Activated T-helper 1 cell treated with anti-CD3 and anti-CD28 coated beads, Interleukin-12 subunit alpha, Interleukin-12 subunit beta, Interleukin-2, Interleukin-4 antibody, amounts not matched to agents 30 ng/mL and 10 ng/mL and 1 ng/mL, durations not matched to agents 14 hours and 24 hours and 36 hours (primary cell): ENCODE measurements around the gene MYBPH. TPM values are rescaled to one million over a fixed set of nuclear protein-coding genes. Genes with fewer than 3 reads are reported as not detected.

Experiments used
- DNase-seq: peaks from one replicate; pipeline ENCODE4 v3.0.0; 2021; ENCODE audit warnings: low spot score
- H3K27ac Mint-ChIP-seq: one replicate; pipeline ENCODE4 v1.8.0; 2021; ENCODE audit warnings: mild to moderate bottlenecking, mixed read lengths
- H3K27me3 Mint-ChIP-seq: one replicate; pipeline ENCODE4 v1.8.0; 2022; ENCODE audit warnings: mild to moderate bottlenecking, moderate library complexity, mixed read lengths; ENCODE audit not compliant: insufficient read depth
- H3K36me3 Mint-ChIP-seq: one replicate; pipeline ENCODE4 v1.8.0; 2021; ENCODE audit warnings: low read depth, mixed read lengths
- H3K4me1 Mint-ChIP-seq: one replicate; pipeline ENCODE4 v1.8.0; 2021; ENCODE audit warnings: low read depth, mixed read lengths
- H3K4me3 Mint-ChIP-seq: one replicate; pipeline ENCODE4 v1.8.0; 2021; ENCODE audit warnings: mild to moderate bottlenecking, moderate library complexity, mixed read lengths
- H3K9me3 Mint-ChIP-seq: one replicate; pipeline ENCODE4 v1.8.0; 2021; ENCODE audit warnings: mixed read lengths
- intact Hi-C: fragments of 100-400 bp; cut with micrococcal nuclease; formaldehyde crosslinking; loops from one replicate; pipeline ENCODE4 v1.15.1; 2024
- total RNA-seq: library from RNA; stranded (reverse); gene quantifications from 2 replicates; pipeline ENCODE4 v1.2.3, GENCODE V29; 2022

Gene MYBPH
- total RNA-seq, 1 donor from 2014 or later = not detected

DNA sequence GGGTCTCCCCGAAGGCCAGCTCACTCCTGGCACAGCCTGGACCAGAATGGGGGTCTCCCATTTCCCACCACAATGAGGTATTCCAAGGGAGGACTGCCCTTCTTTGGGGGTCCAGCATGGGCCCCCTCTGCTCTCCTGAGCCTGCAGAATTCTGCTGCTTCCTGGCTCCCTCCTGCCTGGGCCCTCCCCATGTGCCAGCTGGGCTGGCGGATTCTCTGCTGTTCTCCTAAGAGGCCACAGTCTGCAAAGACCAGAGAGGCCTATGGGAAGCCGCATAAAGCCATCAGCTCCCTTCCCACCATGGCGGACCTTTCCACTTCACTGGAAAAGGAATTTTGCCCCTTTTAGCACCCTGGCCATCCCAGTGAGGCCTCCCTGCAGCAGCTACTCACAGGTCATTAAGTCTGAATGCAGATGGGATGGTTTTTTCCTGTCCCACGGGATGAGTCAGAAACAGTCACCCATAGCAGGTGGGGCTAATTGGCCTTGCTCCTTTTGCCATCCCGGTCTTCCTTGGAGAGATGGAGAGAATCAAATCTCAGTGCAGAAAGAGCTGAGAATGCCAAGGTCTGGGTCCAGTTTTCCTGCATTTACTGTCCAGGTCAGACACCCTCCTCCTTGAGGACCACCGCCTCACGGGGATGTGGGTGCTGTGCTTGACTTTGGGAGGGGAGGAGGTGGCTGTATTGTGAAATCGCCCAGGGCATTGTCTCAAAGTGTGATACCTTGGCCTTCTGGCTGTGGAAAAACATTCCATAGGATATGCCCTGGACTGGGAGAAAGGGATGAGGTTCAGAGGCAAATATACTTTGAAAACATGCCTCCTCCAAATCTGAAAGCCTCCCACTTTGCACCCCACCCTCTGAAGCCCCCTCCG is 23.2 kb downstream of the MYBPH start:
- no peaks in the 10 kb centered on the region for H3K4me1 Mint-ChIP-seq
- peaks cover 2% of the 10 kb centered on the region for H3K27me3 Mint-ChIP-seq
- no peaks in the 10 kb centered on the region for H3K9me3 Mint-ChIP-seq
- no peak for DNase-seq
- H3K27ac Mint-ChIP-seq = no peak overlapping the region
- no peaks in the 10 kb centered on the region for H3K36me3 Mint-ChIP-seq
- intact Hi-C loops = no loop called here
- H3K4me3 Mint-ChIP-seq = no peak overlapping the region

DNA sequence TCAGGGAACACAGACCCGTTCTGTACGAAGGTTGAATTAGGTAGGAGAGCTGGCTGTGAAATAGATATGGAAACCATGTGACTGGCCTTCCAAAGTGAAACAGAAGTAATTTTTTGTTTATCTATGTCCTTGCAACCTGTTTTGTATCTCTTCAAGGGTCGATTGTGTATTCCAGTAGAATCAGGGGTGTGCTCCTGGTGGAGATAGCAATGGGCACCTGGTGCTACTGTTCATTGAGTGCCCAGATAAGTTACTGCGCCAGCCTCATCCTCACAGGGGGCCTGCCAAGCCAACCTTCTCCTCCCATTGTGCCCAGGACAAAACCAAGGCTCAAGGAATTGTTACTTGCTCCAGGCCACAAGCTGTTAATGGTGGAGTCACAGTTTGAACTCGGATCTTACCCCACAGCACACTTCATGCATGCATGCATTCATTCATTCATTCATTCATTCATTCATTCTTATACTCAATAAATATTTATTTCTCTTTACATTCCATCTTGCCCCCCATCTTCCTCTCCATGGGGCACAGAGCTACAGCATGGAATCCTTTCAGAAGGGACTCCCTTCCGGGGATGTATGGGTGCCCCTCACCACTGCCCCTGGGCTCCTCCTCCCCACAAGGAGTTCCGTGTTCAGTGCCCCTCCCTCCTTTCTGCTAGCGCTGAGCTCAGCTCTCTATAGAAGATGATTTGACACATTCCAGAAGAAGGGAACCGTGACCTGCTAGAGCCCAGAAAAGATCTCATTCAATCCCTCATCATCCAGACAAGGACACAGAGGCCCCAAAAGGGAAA is 24.1 kb downstream of the MYBPH start:
- no peaks in the 10 kb centered on the region for H3K4me1 Mint-ChIP-seq
- no peaks in the 10 kb centered on the region for H3K36me3 Mint-ChIP-seq
- H3K27ac Mint-ChIP-seq = no peak overlapping the region
- H3K27me3 Mint-ChIP-seq = no peaks in the 10 kb centered on the region
- no peaks in the 10 kb centered on the region for H3K9me3 Mint-ChIP-seq
- H3K4me3 Mint-ChIP-seq = no peak overlapping the region
- intact Hi-C loops = no loop called here
- no peak for DNase-seq

DNA sequence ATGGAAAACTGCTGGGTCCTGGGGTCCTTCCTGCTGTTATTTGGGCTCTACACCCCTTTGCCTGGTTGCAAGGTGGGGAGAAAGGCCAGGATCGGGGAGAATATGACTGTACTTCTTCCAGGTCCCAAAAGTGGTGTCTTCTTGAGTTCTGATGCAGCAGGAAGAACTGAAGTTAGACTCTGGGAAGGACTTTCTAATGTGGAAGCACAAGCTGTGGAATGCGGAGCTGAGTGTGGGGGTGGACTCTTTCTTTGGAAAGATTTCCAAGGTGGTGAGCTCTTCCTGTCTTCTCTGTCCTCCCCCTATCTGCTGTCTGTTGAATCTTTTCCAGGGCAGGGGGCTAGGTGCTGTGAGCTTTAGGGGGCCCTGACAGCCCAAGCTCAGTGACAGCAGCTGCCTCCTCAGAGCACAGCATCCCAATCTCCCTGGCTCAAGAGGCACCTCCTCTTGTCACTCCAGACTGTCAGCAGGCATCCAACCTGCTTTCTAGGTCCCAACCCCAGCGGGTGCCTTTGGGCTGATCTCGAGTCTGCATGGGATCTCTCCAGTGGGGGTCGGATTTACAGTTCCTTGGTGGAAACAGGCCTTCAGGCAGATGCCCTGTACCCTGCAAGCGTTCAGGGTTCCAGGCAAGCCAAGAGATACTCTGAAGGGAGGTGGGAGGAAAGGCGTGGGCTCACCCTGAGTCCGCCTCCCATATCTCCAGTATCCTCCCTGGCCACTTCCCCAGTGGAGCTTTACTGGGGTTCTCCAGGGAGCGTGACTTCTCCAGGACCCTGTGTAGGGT is 24.9 kb downstream of the MYBPH start:
- no peak for DNase-seq
- no peaks in the 10 kb centered on the region for H3K27me3 Mint-ChIP-seq
- H3K4me1 Mint-ChIP-seq = no peaks in the 10 kb centered on the region
- H3K9me3 Mint-ChIP-seq = no peaks in the 10 kb centered on the region
- no peaks in the 10 kb centered on the region for H3K36me3 Mint-ChIP-seq
- intact Hi-C loops = no loop called here
- H3K4me3 Mint-ChIP-seq = no peak overlapping the region
- no peak overlapping the region for H3K27ac Mint-ChIP-seq

DNA sequence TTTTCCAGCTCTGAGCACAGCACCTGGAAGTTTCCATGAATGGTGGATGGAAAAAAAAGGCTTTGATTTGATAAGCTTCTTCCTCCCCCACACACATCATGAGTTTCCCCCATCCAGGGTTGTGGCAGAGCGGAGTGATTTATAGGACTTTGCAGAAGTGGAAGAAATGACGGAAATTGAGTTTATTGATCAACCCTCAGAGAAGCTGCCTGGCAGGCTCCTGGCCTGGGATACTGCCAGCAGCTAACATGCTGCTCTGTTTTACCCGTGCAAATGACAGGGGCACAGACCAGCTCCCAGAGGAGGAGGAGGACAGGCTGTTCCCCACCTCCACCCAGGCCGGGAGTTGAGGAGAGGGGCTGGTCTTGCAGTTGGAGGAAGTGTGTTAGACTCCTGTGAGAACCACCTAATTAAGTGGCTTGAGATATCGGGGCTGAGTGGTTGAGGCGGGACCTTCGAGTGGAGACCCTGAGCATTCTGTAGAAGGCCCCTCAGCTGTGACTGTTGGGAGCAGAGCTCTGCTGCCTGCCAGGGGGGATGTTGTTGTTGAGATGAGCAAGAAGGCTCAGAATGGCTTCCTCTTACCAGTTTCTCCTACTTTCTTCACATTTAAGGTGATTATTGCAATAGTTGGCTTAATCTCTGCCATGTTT is 26.3 kb downstream of the MYBPH start:
- Mint-ChIP-seq H3K4me1 (no peaks in the 10 kb centered on the region), H3K9me3 (no peaks in the 10 kb centered on the region), H3K27ac (no peak overlapping the region), H3K27me3 (no peaks in the 10 kb centered on the region), H3K36me3 (no peaks in the 10 kb centered on the region), H3K4me3 (no peak overlapping the region)
- no peak for DNase-seq
- intact Hi-C loops = no loop called here

DNA sequence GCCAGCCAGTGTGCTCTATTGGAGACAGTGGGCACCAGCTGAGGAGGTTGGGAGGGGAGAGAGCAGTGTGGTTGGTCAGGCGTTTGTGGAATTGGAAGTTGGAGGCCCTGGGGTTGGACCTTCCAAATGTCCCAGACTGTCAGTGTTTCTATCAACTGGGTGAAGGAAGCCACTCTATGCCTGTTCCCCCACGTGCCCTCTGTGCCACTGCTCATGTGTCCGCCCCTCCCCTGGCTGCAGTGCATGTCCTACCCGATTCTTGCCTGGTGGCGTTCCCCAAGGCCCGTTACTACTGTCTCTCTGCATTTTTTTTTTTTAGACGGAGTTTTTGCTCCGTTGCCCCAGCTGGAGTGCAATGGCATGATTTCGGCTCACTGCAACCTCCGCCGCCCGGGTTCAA is 27.0 kb downstream of the MYBPH start:
- no peak for DNase-seq
- Mint-ChIP-seq H3K9me3 (no peaks in the 10 kb centered on the region), H3K27ac (no peak overlapping the region), H3K4me3 (no peak overlapping the region), H3K36me3 (no peaks in the 10 kb centered on the region), H3K27me3 (no peaks in the 10 kb centered on the region), H3K4me1 (no peaks in the 10 kb centered on the region)
- intact Hi-C loops = no loop called here

DNA sequence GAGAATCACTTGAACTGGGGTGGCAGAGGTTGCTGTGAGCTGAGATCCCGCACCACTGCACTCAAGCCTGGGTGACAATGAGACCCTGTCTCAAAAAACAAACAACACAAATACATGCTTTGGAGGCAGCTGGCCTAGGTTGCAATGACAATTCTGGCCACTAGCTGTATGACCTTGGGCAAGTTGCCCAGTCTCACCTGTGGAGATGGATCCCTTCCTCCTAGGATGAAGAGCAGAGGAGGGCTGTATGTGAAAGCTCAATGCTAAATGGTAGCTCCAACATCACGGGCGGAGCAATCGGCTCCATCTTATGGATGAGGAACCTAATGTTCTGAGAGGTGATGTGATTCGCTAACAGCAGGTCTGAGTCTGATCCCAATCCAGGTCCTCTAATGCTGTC is 27.5 kb downstream of the MYBPH start:
- no peaks in the 10 kb centered on the region for H3K9me3 Mint-ChIP-seq
- no peak overlapping the region for H3K4me3 Mint-ChIP-seq
- no peaks in the 10 kb centered on the region for H3K36me3 Mint-ChIP-seq
- H3K4me1 Mint-ChIP-seq = no peaks in the 10 kb centered on the region
- H3K27me3 Mint-ChIP-seq = no peaks in the 10 kb centered on the region
- no peak overlapping the region for H3K27ac Mint-ChIP-seq
- DNase-seq = no peak
- intact Hi-C loops = no loop called here

DNA sequence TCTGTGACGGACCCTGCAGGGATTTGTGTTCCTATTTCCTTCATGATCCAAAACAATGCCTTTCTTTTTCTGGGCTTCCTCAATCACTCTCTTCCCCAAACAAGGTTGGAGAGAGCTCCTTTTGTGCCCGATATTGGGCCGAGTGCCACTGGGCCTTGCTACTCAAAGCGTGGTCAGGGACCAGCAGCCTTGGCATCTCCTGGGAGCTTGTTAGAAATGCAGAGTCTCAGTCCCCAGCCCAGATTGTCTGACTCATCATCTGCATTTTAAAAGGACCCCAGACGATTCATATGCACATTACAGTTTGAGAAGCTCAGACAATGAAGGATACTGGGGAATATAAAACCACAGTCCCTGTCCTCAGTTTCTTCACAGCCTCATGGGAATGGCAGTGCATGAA is 28.2 kb downstream of the MYBPH start:
- H3K36me3 Mint-ChIP-seq = no peaks in the 10 kb centered on the region
- intact Hi-C loops = no loop called here
- no peak overlapping the region for H3K27ac Mint-ChIP-seq
- no peak overlapping the region for H3K4me3 Mint-ChIP-seq
- H3K27me3 Mint-ChIP-seq = no peaks in the 10 kb centered on the region
- no peaks in the 10 kb centered on the region for H3K4me1 Mint-ChIP-seq
- DNase-seq = no peak
- H3K9me3 Mint-ChIP-seq = no peaks in the 10 kb centered on the region

DNA sequence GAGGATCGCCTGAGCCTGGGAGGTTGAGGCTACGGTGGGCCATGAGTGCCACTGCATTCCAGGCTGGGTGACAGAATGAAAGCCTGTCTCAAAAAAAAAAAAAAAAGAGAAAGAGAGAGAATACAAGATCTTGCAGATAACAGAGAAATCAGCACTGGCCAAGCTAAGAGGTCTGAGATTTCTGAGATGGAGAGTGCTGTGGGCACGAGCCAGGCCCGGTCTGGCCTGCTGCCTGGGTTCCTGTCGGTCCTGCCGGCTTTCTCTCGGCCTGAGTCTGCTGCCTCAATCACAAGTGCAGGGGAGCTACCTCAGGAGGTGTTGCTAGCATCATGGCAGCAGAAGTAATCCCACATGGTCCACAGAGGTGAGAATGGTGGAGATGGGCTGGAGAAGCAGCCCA is 29.1 kb downstream of the MYBPH start:
- Mint-ChIP-seq H3K36me3 (no peaks in the 10 kb centered on the region), H3K4me1 (no peaks in the 10 kb centered on the region), H3K4me3 (no peak overlapping the region), H3K27ac (no peak overlapping the region), H3K9me3 (no peaks in the 10 kb centered on the region), H3K27me3 (no peaks in the 10 kb centered on the region)
- DNase-seq = no peak
- intact Hi-C loops = no loop called here

DNA sequence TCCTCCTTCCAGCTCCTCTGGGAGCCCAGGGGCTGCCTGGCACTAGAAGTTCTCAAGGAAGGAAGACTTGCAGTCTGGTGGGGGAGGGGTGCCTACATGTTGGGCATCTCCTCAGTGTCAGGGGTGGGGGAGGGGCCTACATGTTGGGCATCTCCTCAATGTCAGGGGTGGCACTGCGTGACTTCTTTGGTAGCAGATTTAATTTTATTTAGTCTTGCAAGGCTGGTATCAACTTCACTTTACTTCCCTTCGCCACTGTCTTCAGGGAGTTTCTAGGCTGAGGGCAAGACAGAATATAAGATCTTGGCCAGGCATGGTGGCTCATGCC is 29.6 kb downstream of the MYBPH start:
- intact Hi-C loops = no loop called here
- H3K4me3 Mint-ChIP-seq = no peak overlapping the region
- no peak overlapping the region for H3K27ac Mint-ChIP-seq
- no peaks in the 10 kb centered on the region for H3K36me3 Mint-ChIP-seq
- DNase-seq = no peak
- H3K9me3 Mint-ChIP-seq = no peaks in the 10 kb centered on the region
- no peaks in the 10 kb centered on the region for H3K27me3 Mint-ChIP-seq
- H3K4me1 Mint-ChIP-seq = no peaks in the 10 kb centered on the region

DNA sequence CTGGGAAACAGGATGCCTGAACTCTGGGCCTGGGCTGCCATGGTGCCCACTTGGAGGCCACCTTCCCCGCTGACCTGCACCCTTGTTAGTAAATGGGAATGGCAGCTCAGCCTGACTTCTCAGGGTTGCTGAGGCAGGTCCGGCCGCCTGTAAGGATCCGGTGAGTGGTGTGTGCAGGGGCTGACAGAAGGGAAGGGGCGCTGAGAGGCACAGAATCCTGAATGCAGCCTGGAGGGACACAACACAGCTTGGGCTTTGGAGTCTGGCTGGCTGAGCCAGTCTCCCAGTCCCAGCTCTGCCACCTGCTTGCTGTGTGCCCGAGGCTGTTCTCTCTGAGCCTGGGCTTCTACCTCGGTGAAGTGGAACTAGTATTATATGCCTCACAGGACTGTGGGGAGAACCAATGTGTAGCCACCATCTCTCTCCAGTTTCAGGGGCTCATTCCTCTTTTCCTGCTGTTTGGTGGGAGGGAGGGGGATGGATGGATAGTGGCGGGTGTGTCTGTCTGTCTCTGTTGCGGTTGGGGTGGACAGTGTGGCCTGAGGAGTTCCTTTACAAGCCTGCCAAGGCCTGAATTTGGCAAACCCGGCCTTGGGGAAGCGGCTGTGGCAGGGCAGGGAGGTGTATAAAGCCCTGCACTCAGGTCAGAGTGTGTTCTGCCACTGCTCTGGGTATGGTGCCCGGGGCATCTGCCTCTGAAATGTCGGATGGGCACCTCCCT is 30.1 kb downstream of the MYBPH start:
- Mint-ChIP-seq H3K27me3 (peaks cover 2% of the 10 kb centered on the region), H3K9me3 (no peaks in the 10 kb centered on the region), H3K4me1 (no peaks in the 10 kb centered on the region), H3K27ac (no peak overlapping the region), H3K36me3 (no peaks in the 10 kb centered on the region), H3K4me3 (no peak overlapping the region)
- intact Hi-C loops = no loop called here
- DNase-seq = no peak

DNA sequence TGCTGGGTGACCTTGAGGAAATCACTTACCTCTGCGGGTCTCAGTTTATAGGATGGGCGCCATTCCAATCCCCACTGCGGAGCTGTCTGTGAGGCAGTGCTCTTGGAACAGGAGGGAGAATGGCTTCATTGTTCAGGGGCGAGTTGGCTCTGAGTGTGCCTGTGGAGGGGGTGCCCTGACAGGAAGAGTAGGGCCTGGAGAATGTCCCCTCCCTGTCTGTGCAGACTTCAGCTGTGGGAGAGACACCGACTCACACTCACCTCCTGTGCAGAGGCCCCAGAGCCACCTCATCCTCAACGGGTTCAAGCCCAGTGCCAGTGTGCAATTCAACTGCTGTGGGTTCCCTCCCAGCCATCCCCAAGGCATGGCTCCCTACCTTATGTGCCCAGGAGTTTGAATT is 31.0 kb downstream of the MYBPH start:
- Mint-ChIP-seq H3K27ac (no peak overlapping the region), H3K36me3 (no peaks in the 10 kb centered on the region), H3K4me3 (no peak overlapping the region), H3K9me3 (no peaks in the 10 kb centered on the region), H3K4me1 (no peaks in the 10 kb centered on the region), H3K27me3 (peaks cover 2% of the 10 kb centered on the region)
- intact Hi-C loops = no loop called here
- no peak for DNase-seq

DNA sequence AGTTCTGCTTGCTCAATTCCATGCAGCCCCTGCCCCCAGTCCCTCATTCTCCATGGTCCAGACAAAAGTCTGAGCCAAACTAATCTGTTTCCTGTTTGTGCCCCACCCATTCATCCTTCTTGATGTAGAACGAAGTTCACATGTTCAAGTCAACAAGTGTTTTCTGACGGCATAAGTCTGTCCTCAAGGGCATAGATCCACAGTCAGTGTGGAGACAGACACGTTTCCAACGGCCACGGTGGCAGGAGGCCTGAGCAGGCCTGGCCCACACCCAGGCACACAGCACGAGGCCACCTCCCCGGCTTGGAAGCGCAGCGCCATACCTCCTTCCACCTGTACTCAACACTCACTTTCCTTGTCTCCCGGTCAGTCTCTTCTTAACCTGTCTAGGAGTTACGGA is 32.0 kb downstream of the MYBPH start:
- Mint-ChIP-seq H3K9me3 (no peaks in the 10 kb centered on the region), H3K4me1 (no peaks in the 10 kb centered on the region), H3K4me3 (no peak overlapping the region), H3K27me3 (peaks cover 2% of the 10 kb centered on the region), H3K27ac (no peak overlapping the region), H3K36me3 (no peaks in the 10 kb centered on the region)
- no peak for DNase-seq
- intact Hi-C loops = no loop called here
